Choroid plexus epithelial cell (primary cell): ENCODE measurements around the gene HNRNPA1.

ENCODE experiments used
- DNase-seq: peaks from one replicate; pipeline ENCODE4 v3.0.0-alpha.2; 2010; ENCODE audit warnings: low read depth
- H3K4me3 ChIP-seq: 2 replicates; pipeline ENCODE4 v1.5.1; 2011; ENCODE audit warnings: low read depth, mild to moderate bottlenecking, control low read depth, low read length, moderate library complexity
- CTCF ChIP-seq: conservative IDR thresholded peaks from 2 replicates; pipeline ENCODE4 v1.5.1; 2011; ENCODE audit warnings: low read depth, mild to moderate bottlenecking, control low read depth, inconsistent platforms, low read length, moderate library complexity

The HNRNPA1 gene

GRCh38 chr12:54292931-54293241 lies 12.4 kb downstream of the HNRNPA1 start:
- TF ChIP-seq CTCF, result no peak
- no peak overlapping the region for H3K4me3 ChIP-seq
- DNase-seq, result no peak

- DNase-seq, result peak; percentile 37
- no peak overlapping the region for H3K4me3 ChIP-seq
- peak; percentile 88 for TF ChIP-seq CTCF
Measured at GRCh38 chr12:54294152-54294952, 13.8 kb downstream of the HNRNPA1 start.

GRCh38 chr12:54294953-54295566 lies 14.5 kb downstream of the HNRNPA1 start:
- DNase-seq, result no peak
- no peak overlapping the region for H3K4me3 ChIP-seq
- no peak for TF ChIP-seq CTCF

GRCh38 chr12:54296393-54297099 lies 16.0 kb downstream of the HNRNPA1 start:
- no peak for DNase-seq
- no peak for TF ChIP-seq CTCF
- H3K4me3 ChIP-seq, result no peak overlapping the region

- TF ChIP-seq CTCF, result no peak
- H3K4me3 ChIP-seq, result no peak overlapping the region
- DNase-seq, result no peak
Measured at GRCh38 chr12:54298904-54299303, 18.4 kb downstream of the HNRNPA1 start.

- DNase-seq, result no peak
- TF ChIP-seq CTCF, result no peak
- no peak overlapping the region for H3K4me3 ChIP-seq
Measured at GRCh38 chr12:54299515-54300224, 19.1 kb downstream of the HNRNPA1 start.
